Kidney (tissue), 14 donors: ENCODE measurements around the gene DRC3. TPM values are rescaled to one million over a fixed set of nuclear protein-coding genes. Genes with fewer than 3 reads are reported as not detected.
A peak's percentile ranks its signal among the peaks of the same experiment; 100 is the strongest.

Experiments used
- DNase-seq, 5 donors: peaks; one replicate each; pipeline ENCODE4 v3.0.0-alpha.2; 2013 to 2020
- FAIRE-seq: peaks from 2 replicates; lab custom pipeline; 2012; peaks lifted over from hg19 to GRCh38; lab: Jason Lieb, UNC
- H3K27ac ChIP-seq, 2 donors: one replicate each; pipeline ENCODE4 v1.7.0; 2013; ENCODE audit warnings: low read depth in 2 of 2, low read length in 2 of 2, inconsistent platforms in 1 of 2
- H3K27me3 ChIP-seq: one replicate; pipeline ENCODE4 v1.7.1; 2013; ENCODE audit warnings: low read length, inconsistent platforms; ENCODE audit not compliant: control insufficient read depth, insufficient read depth
- H3K36me3 ChIP-seq, 3 donors: one replicate each; pipeline versions ENCODE4 v1.7.0 to v1.7.1; 2013; ENCODE audit warnings: low read length in 3 of 3, control low read depth in 1 of 3, inconsistent platforms in 1 of 3; ENCODE audit not compliant: insufficient read depth in 3 of 3, control insufficient read depth in 2 of 3
- H3K4me1 ChIP-seq, 3 donors: one replicate each; pipeline versions ENCODE4 v1.7.0 to v1.7.1; 2013; ENCODE audit warnings: low read length in 3 of 3, inconsistent platforms in 1 of 3, low read depth in 1 of 3; ENCODE audit not compliant: control insufficient read depth in 2 of 3, insufficient read depth in 2 of 3
- H3K4me3 ChIP-seq, 3 donors: one replicate each; pipeline versions ENCODE4 v1.7.0 to v1.8.1; 2013; ENCODE audit warnings: low read length in 3 of 3, control low read depth in 1 of 3, inconsistent platforms in 1 of 3
- H3K9ac ChIP-seq, 3 donors: one replicate each; pipeline versions ENCODE4 v1.7.0 to v1.7.1; 2013; ENCODE audit warnings: low read length in 3 of 3, control low read depth in 1 of 3, inconsistent platforms in 1 of 3
- H3K9me3 ChIP-seq, 3 donors: one replicate each; pipeline versions ENCODE4 v1.7.0 to v1.7.1; 2013; ENCODE audit warnings: low read length in 3 of 3, control low read depth in 1 of 3, inconsistent platforms in 1 of 3; ENCODE audit not compliant: control insufficient read depth in 2 of 3, insufficient read depth in 1 of 3
- CTCF ChIP-seq: IDR thresholded peaks from 3 replicates; pipeline ENCODE4 v1.5.1; 2012; ENCODE audit warnings: mild to moderate bottlenecking, moderate library complexity, borderline replicate concordance; ENCODE audit not compliant: insufficient read depth; ENCODE audit errors: extremely low read depth
- intact Hi-C: fragments of 100-400 bp; cut with DNase I; formaldehyde crosslinking; loops from one replicate; pipeline ENCODE4 v1.11.1; 2022
- polyA plus RNA-seq: library from polyadenylated mRNA; stranded (reverse); fragments of 350-450 nt; fragmentation: Illumina TruSeq; extraction: RNeasy Lipid Tissue Mini Kit (QIAGEN cat#74804); gene quantifications from one replicate; pipeline ENCODE4 v1.2.3, GENCODE V29; 2014; ENCODE audit warnings: low read depth, low replicate concordance; ENCODE audit not compliant: insufficient read depth
- total RNA-seq: library from RNA; stranded (reverse); fragmentation: NEBNext Ultra II Directional; extraction: Animal tissue kit (Norgen Biotek cat#: 25700); gene quantifications from one replicate; pipeline ENCODE4 v1.2.1, GENCODE V29; 2021
- donor health status: control.
- donor health status: control.
- donor health status: control.
- donor health status: control.
- donor health status: control.
- donor health status: DM: yes; HTN: yes; CAD: no.
- donor health status: Normal renal cell carcinoma (clear cell type).

The DRC3 gene
- total and polyA plus RNA-seq, 2 donors from 2014 or later: 8.6 to 17.3 TPM

- Histone ChIP-seq H3K9me3 (no peaks in the 10 kb centered on the region), H3K9ac (no peak overlapping the region), H3K4me1 (peaks cover 3 to 34% (median 23%) of the 10 kb centered on the region in 3 donors), H3K36me3 (no peaks in the 10 kb centered on the region), H3K27ac (peak overlapping the region; percentile 72 to 76), H3K4me3 (no peak overlapping the region), H3K27me3 (no peaks in the 10 kb centered on the region)
- intact Hi-C loops: no loop called here
- no peak for TF ChIP-seq CTCF
- no peak for FAIRE-seq
- no peak for DNase-seq
These were observed 12.1 kb upstream of the DRC3 start for GRCh38 chr17:17960500-17961030.

GRCh38 chr17:17963066-17963465 is 9.6 kb upstream of the DRC3 start:
- Histone ChIP-seq H3K36me3 (no peaks in the 10 kb centered on the region), H3K4me1 (peaks cover 3 to 32% (median 25%) of the 10 kb centered on the region in 3 donors), H3K4me3 (no peak overlapping the region), H3K9ac (no peak overlapping the region), H3K9me3 (no peaks in the 10 kb centered on the region), H3K27me3 (no peaks in the 10 kb centered on the region), H3K27ac (no peak overlapping the region)
- FAIRE-seq (no peak), DNase-seq (no peak)
- intact Hi-C loops: no loop called here
- no peak for TF ChIP-seq CTCF

GRCh38 chr17:17963694-17964436 is 8.8 kb upstream of the DRC3 start:
- TF ChIP-seq CTCF: no peak
- Histone ChIP-seq H3K36me3 (no peaks in the 10 kb centered on the region), H3K4me3 (no peak overlapping the region), H3K9ac (no peak overlapping the region), H3K4me1 (peaks cover 3 to 27% (median 17%) of the 10 kb centered on the region in 3 donors), H3K27ac (no peak overlapping the region), H3K27me3 (no peaks in the 10 kb centered on the region), H3K9me3 (no peaks in the 10 kb centered on the region)
- DNase-seq (no peak), FAIRE-seq (no peak)
- intact Hi-C loops: no loop called here
